Peyer's patch (tissue), 4 donors: ENCODE measurements around the gene TEX13C. TPM values are rescaled to one million over a fixed set of nuclear protein-coding genes. Genes with fewer than 3 reads are reported as not detected.

Experiments
- DNase-seq, 3 donors: peaks; one replicate each; pipeline ENCODE4 v3.0.0-alpha.2; 2017 to 2019
- H3K27ac ChIP-seq, 4 donors: fragments of 200-600 bp; sonication (generic); one replicate each; pipeline ENCODE4 v1.5.1; 2016 to 2019
- H3K27me3 ChIP-seq, 2 donors: fragments of 200-600 bp; sonication (generic); one replicate each; pipeline ENCODE4 v1.5.1; 2019
- H3K36me3 ChIP-seq, 3 donors: fragments of 200-600 bp; sonication (generic); one replicate each; pipeline ENCODE4 v1.5.1; 2016 to 2019
- H3K4me1 ChIP-seq, 4 donors: fragments of 200-600 bp; sonication (generic); one replicate each; pipeline ENCODE4 v1.5.1; 2016 to 2019
- H3K4me3 ChIP-seq, 4 donors: fragments of 200-600 bp; sonication (generic); 1 replicate in 3 of 4; 2 replicates in 1 of 4; pipeline ENCODE4 v1.5.1; 2016 to 2019; ENCODE audit warnings: mild to moderate bottlenecking in 1 of 4
- H3K9me3 ChIP-seq, 4 donors: fragments of 200-600 bp; sonication (generic); one replicate each; pipeline ENCODE4 v1.5.1; 2016 to 2019; ENCODE audit warnings: mild to moderate bottlenecking in 1 of 4
- CTCF ChIP-seq, 6 experiments: fragments of 450-650 bp in 4 of 6; fragments of 200-600 bp in 2 of 6; sonication (generic) in 1 of 6; IDR thresholded peaks; one replicate each; pipeline ENCODE4 v1.5.1; 2017 to 2019; ENCODE audit warnings: antibody characterized with exemption in 6 of 6, mild to moderate bottlenecking in 3 of 6, moderate library complexity in 1 of 6
- POLR2A ChIP-seq, 2 donors: fragments of 450-650 bp; IDR thresholded peaks; one replicate each; pipeline ENCODE4 v1.5.1; 2017; ENCODE audit warnings: antibody characterized with exemption in 2 of 2, mild to moderate bottlenecking in 2 of 2, moderate library complexity in 2 of 2
- total RNA-seq, 4 donors: library from RNA; depleted of rRNA; stranded (reverse); fragments of >200 nt; gene quantifications; one replicate each; pipeline ENCODE4 v1.1.0, GENCODE V29; 2016

TEX13C gene
- total RNA-seq, 4 donors from 2014 or later = not detected

GRCh38 chrX:125322431-125322830 lies 2.8 kb downstream of the TEX13C start:
- TF ChIP-seq POLR2A (IDR thresholded peaks at IDR 0.05) (no peak), CTCF (IDR thresholded peaks at IDR 0.05) (no peak)

GRCh38 chrX:125326599-125326998 lies 6.9 kb downstream of the TEX13C start:
- no peak for DNase-seq
- TF ChIP-seq POLR2A (IDR thresholded peaks at IDR 0.05) = no peak
- no peak for TF ChIP-seq CTCF (IDR thresholded peaks at IDR 0.05)
- H3K27me3 ChIP-seq = no peaks in the 10 kb centered on the region
- no peaks in the 10 kb centered on the region for H3K9me3 ChIP-seq
- no peak overlapping the region for H3K4me3 ChIP-seq
- H3K27ac ChIP-seq = no peak overlapping the region
- no peaks in the 10 kb centered on the region for H3K36me3 ChIP-seq
- H3K4me1 ChIP-seq = no peaks in the 10 kb centered on the region

More at GRCh38 chrX:125322431-125322830, 2.8 kb downstream of the TEX13C start:
- Histone ChIP-seq H3K36me3 (no peaks in the 10 kb centered on the region), H3K9me3 (no peaks in the 10 kb centered on the region), H3K27ac (no peak overlapping the region), H3K4me1 (no peaks in the 10 kb centered on the region), H3K4me3 (no peak overlapping the region), H3K27me3 (no peaks in the 10 kb centered on the region)
- no peak for DNase-seq

- no peak for DNase-seq
- H3K4me1 ChIP-seq = no peaks in the 10 kb centered on the region
- TF ChIP-seq CTCF (IDR thresholded peaks at IDR 0.05) (no peak), POLR2A (IDR thresholded peaks at IDR 0.05) (no peak)
- H3K27ac ChIP-seq = no peak overlapping the region
- no peaks in the 10 kb centered on the region for H3K36me3 ChIP-seq
- no peaks in the 10 kb centered on the region for H3K27me3 ChIP-seq
- H3K9me3 ChIP-seq = no peaks in the 10 kb centered on the region
- no peak overlapping the region for H3K4me3 ChIP-seq
These were observed 8.2 kb downstream of the TEX13C start for GRCh38 chrX:125327891-125328290.

GRCh38 chrX:125333583-125333982 lies 13.9 kb downstream of the TEX13C start:
- Histone ChIP-seq H3K27me3 (no peaks in the 10 kb centered on the region), H3K4me3 (no peak overlapping the region), H3K4me1 (no peaks in the 10 kb centered on the region), H3K27ac (no peak overlapping the region), H3K36me3 (no peaks in the 10 kb centered on the region), H3K9me3 (no peaks in the 10 kb centered on the region)
- no peak for DNase-seq
- no peak for TF ChIP-seq CTCF (IDR thresholded peaks at IDR 0.05)
- TF ChIP-seq POLR2A (IDR thresholded peaks at IDR 0.05) = no peak

GRCh38 chrX:125340490-125340889 lies 20.8 kb downstream of the TEX13C start:
- H3K4me3 ChIP-seq = no peak overlapping the region
- H3K27ac ChIP-seq = no peak overlapping the region
- H3K36me3 ChIP-seq = no peaks in the 10 kb centered on the region
- no peak for TF ChIP-seq POLR2A (IDR thresholded peaks at IDR 0.05)
- TF ChIP-seq CTCF (IDR thresholded peaks at IDR 0.05) = no peak
- no peaks in the 10 kb centered on the region for H3K27me3 ChIP-seq
- no peak for DNase-seq
- no peaks in the 10 kb centered on the region for H3K4me1 ChIP-seq
- H3K9me3 ChIP-seq = no peaks in the 10 kb centered on the region

- no peaks in the 10 kb centered on the region for H3K4me1 ChIP-seq
- no peak overlapping the region for H3K4me3 ChIP-seq
- no peaks in the 10 kb centered on the region for H3K27me3 ChIP-seq
- no peak for TF ChIP-seq CTCF (IDR thresholded peaks at IDR 0.05)
- no peak for TF ChIP-seq POLR2A (IDR thresholded peaks at IDR 0.05)
- H3K36me3 ChIP-seq = no peaks in the 10 kb centered on the region
- no peak for DNase-seq
- H3K27ac ChIP-seq = no peak overlapping the region
- no peaks in the 10 kb centered on the region for H3K9me3 ChIP-seq
These were observed 54.5 kb downstream of the TEX13C start for GRCh38 chrX:125374169-125374568.
